K562 (cell line): ENCODE measurements around the gene HOXA4. TPM values are rescaled to one million over a fixed set of nuclear protein-coding genes. Genes with fewer than 3 reads are reported as not detected.

ENCODE experiments used
- ATAC-seq: fragments of 200-7000 bp; cut with Tn5 transposase; 3 replicates; pipeline ENCODE4 v1.9.1; 2020; ENCODE audit warnings: moderate library complexity
- BruUV-seq: library from RNA; stranded (reverse); fragments of 400-500 nt; replicated peaks from 2 replicates; lab custom pipeline; 2021; lab: Mats Ljungman, UMichigan
- CTCF ChIA-PET: fragments of 300-600 bp; formaldehyde crosslinking; extraction: SDS; loops from one replicate; lab custom pipeline; 2021; ENCODE audit warnings: low intra/inter-chr PET ratio; lab: Yijun Ruan, JAX
- POLR2A ChIA-PET: fragments of 300-600, 350-650 bp; sonication (Branson Sonifier 250); formaldehyde crosslinking; extraction: SDS; loops from one replicate; lab custom pipeline; 2021; ENCODE audit warnings: antibody characterized with exemption, inconsistent platforms; lab: Yijun Ruan, JAX
- DNase-seq, 4 experiments: peaks; one replicate each; pipeline versions ENCODE4 v3.0.0 to v3.0.0-alpha.2; 2011 to 2018; ENCODE audit warnings: low spot score in 3 of 4, mixed read lengths in 3 of 4; ENCODE audit errors: extremely low read depth in 1 of 4
- FAIRE-seq: peaks from 2 replicates; lab custom pipeline; 2011; peaks lifted over from hg19 to GRCh38; lab: Jason Lieb, UNC
- H2AFZ ChIP-seq: 2 replicates; pipeline ENCODE4 v1.6.0; 2011; ENCODE audit warnings: low read depth, low read length, control low read depth, inconsistent platforms
- H3K27ac ChIP-seq: fragments of 200-600 bp; 3 replicates; pipeline ENCODE4 v1.8.0; 2011; ENCODE audit warnings: low read depth, mild to moderate bottlenecking, control low read depth, inconsistent platforms, low read length, moderate library complexity, mixed read lengths; ENCODE audit errors: extremely low read depth
- H3K27me3 ChIP-seq, 2 experiments: fragments of 300-600 bp in 1 of 2; 2 replicates in 1 of 2; 3 replicates in 1 of 2; pipeline versions ENCODE4 v1.6.0 to v1.8.0; 2011; ENCODE audit warnings: inconsistent platforms in 2 of 2, low read length in 2 of 2, mild to moderate bottlenecking in 1 of 2, mixed read lengths in 1 of 2, moderate library complexity in 1 of 2; ENCODE audit not compliant: control insufficient read depth in 2 of 2, insufficient read depth in 2 of 2
- H3K36me3 ChIP-seq: fragments of 300-600 bp; 3 replicates; pipeline ENCODE4 v1.8.0; 2011; ENCODE audit warnings: mild to moderate bottlenecking, low read length, inconsistent platforms; ENCODE audit not compliant: control insufficient read depth, insufficient read depth
- H3K4me1 ChIP-seq, 2 experiments: fragments of 200-600 bp in 1 of 2; replicated peaks in 1 of 2; 2 replicates in 1 of 2; 3 replicates in 1 of 2; pipeline versions ENCODE4 v1.5.1 to v1.8.0; 2011; ENCODE audit warnings: inconsistent platforms in 2 of 2, low read length in 2 of 2, mild to moderate bottlenecking in 1 of 2, mixed read lengths in 1 of 2, moderate library complexity in 1 of 2; ENCODE audit not compliant: control insufficient read depth in 2 of 2, insufficient read depth in 2 of 2
- H3K4me2 ChIP-seq: 2 replicates; pipeline ENCODE4 v1.6.1; 2011; ENCODE audit warnings: low read length, control low read depth, inconsistent platforms, mixed read lengths; ENCODE audit not compliant: insufficient read depth
- H3K4me3 ChIP-seq: fragments of 200-600 bp; sonication (generic), shearing (Covaris generic); 2 replicates; pipeline ENCODE4 v1.5.1; 2016; ENCODE audit warnings: control low read depth, inconsistent platforms
- H3K79me2 ChIP-seq: fragments of 200-600 bp; 3 replicates; pipeline ENCODE4 v1.8.0; 2011; ENCODE audit warnings: low read length, inconsistent platforms; ENCODE audit not compliant: control insufficient read depth, insufficient read depth
- H3K9ac ChIP-seq, 2 experiments: 2 replicates each; pipeline versions ENCODE4 v1.6.0 to v1.6.1; 2011; ENCODE audit warnings: low read depth in 2 of 2, low read length in 2 of 2, control low read depth in 1 of 2, inconsistent platforms in 1 of 2, mild to moderate bottlenecking in 1 of 2, mixed read lengths in 1 of 2; ENCODE audit not compliant: insufficient read depth in 1 of 2
- H3K9me1 ChIP-seq: one replicate; pipeline ENCODE4 v1.6.0; 2011; ENCODE audit warnings: inconsistent platforms, mild to moderate bottlenecking, low read length, moderate library complexity; ENCODE audit not compliant: control insufficient read depth, insufficient read depth
- H3K9me3 ChIP-seq: replicated peaks from 2 replicates; pipeline ENCODE4 v1.5.1; 2011; ENCODE audit warnings: low read depth, low read length, inconsistent platforms; ENCODE audit not compliant: control insufficient read depth, insufficient read depth
- H4K20me1 ChIP-seq: replicated peaks from 2 replicates; pipeline ENCODE4 v1.6.1; 2011; ENCODE audit warnings: low read length, inconsistent platforms, mixed read lengths; ENCODE audit not compliant: control insufficient read depth, insufficient read depth
- CCNT2 ChIP-seq: IDR thresholded peaks from 2 replicates; pipeline ENCODE4 v1.6.1; 2011; ENCODE audit warnings: borderline replicate concordance, low read depth, mild to moderate bottlenecking, moderate library complexity, mixed read lengths, low read length; ENCODE audit not compliant: insufficient read length; ENCODE audit errors: extremely low read depth
- ETS2 ChIP-seq: IDR thresholded peaks from 2 replicates; pipeline ENCODE4 v1.6.1; 2016; ENCODE audit warnings: borderline replicate concordance, missing genetic modification characterization, mild to moderate bottlenecking, moderate library complexity, missing compliant biosample characterization; ENCODE audit not compliant: poor library complexity, severe bottlenecking
- GABPB2 ChIP-seq: fragments of 250-450 bp; sonication (Bioruptor Pico); conservative IDR thresholded peaks from 2 replicates; pipeline ENCODE4 v1.5.1; 2021; ENCODE audit warnings: mild to moderate bottlenecking
- GATA2 ChIP-seq: sonication (generic); formaldehyde crosslinking; IDR thresholded peaks from 2 replicates; pipeline ENCODE4 v1.4.0; 2020; ENCODE audit warnings: mild to moderate bottlenecking, missing genetic modification reagents
- GATAD2B ChIP-seq: fragments of 450-650 bp; IDR thresholded peaks from 2 replicates; pipeline ENCODE4 v1.6.1; 2017; ENCODE audit warnings: mild to moderate bottlenecking, borderline replicate concordance
- KLF16 ChIP-seq: IDR thresholded peaks from 2 replicates; pipeline ENCODE4 v1.6.1; 2016; ENCODE audit warnings: antibody characterized with exemption
- MAFF ChIP-seq: IDR thresholded peaks from 2 replicates; pipeline ENCODE4 v1.6.1; 2012; ENCODE audit warnings: low read length, improper control_type of control experiment
- NBN ChIP-seq: fragments of 450-650 bp; IDR thresholded peaks from 2 replicates; pipeline ENCODE4 v1.6.1; 2016; ENCODE audit warnings: low read depth, mild to moderate bottlenecking
- NCOA2 ChIP-seq, 2 experiments: fragments of 450-650 bp; IDR thresholded peaks; 2 replicates each; pipeline ENCODE4 v1.6.1; 2018; ENCODE audit warnings: mild to moderate bottlenecking in 2 of 2, moderate library complexity in 1 of 2; ENCODE audit not compliant: partially characterized antibody in 2 of 2
- RAD51 ChIP-seq: fragments of 450-650 bp; IDR thresholded peaks from 2 replicates; pipeline ENCODE4 v1.7.1; 2016; ENCODE audit warnings: low read depth, mild to moderate bottlenecking, borderline replicate concordance
- RBM15 ChIP-seq: fragments of 200-400 bp; formaldehyde crosslinking; IDR thresholded peaks from 2 replicates; pipeline ENCODE4 v1.6.1; 2018; ENCODE audit warnings: mild to moderate bottlenecking, low read length, moderate library complexity; ENCODE audit not compliant: insufficient read depth
- ZBED1 ChIP-seq: IDR thresholded peaks from 2 replicates; pipeline ENCODE4 v1.6.1; 2014
- ZBTB1 ChIP-seq: sonication (generic); formaldehyde crosslinking; IDR thresholded peaks from 2 replicates; pipeline ENCODE4 v1.8.1; 2023; ENCODE audit warnings: missing genetic modification reagents, low read depth, mild to moderate bottlenecking, borderline replicate concordance
- ZFPM2 ChIP-seq: fragments of 250-450 bp; sonication (Bioruptor Pico); IDR thresholded peaks from 2 replicates; pipeline ENCODE4 v1.5.1; 2022; ENCODE audit warnings: mild to moderate bottlenecking
- ZKSCAN3 ChIP-seq: fragments of 250-450 bp; sonication (Bioruptor Pico); IDR thresholded peaks from 2 replicates; pipeline ENCODE4 v1.4.0; 2020
- WGBS: fragments of 100-300 bp; shearing (Covaris generic); methylation state at CpG from one replicate; pipeline ENCODE4 v1.1.6; 2016; ENCODE audit warnings: low coverage, mixed read lengths; ENCODE audit not compliant: insufficient coverage; ENCODE audit errors: missing lambda C conversion rate; 5-methylcytosine and 5-hydroxymethylcytosine counted together
- in situ Hi-C: fragments of 300-500 bp; cut with MboI; formaldehyde crosslinking; loops from 4 replicates; pipeline ENCODE4 v1.15.0; 2018; ENCODE audit warnings: inconsistent platforms, mixed read lengths
- intact Hi-C: fragments of 100-400 bp; cut with micrococcal nuclease; formaldehyde crosslinking; loops from 2 replicates; pipeline ENCODE4 v1.14.2; 2022
- polyA plus RNA-seq, 8 experiments: library from polyadenylated mRNA; depleted of rRNA in 4 of 8; stranded (reverse) in 5 of 8; unstranded in 3 of 8; fragments of >200 nt; fragmentation: Nextera tagmentation in 2 of 8; fragmentation: Illumina TruSeq in 1 of 8; extraction: Ambion mirVana in 2 of 8; extraction: Trizol in 1 of 8; gene quantifications; 2 replicates each; pipeline versions ENCODE4 v1.2.1 to v1.2.3, GENCODE V29; 2011 to 2014; ENCODE audit warnings: inconsistent platforms in 1 of 8, missing spikeins in 1 of 8
- total RNA-seq, 7 experiments: library from RNA; depleted of rRNA in 6 of 7; stranded (reverse); fragments of >200 nt in 6 of 7; fragmentation: Illumina TruSeq in 2 of 7; extraction: Trizol in 2 of 7; gene quantifications; 2 replicates each; pipeline versions ENCODE4 v1.2.1 to v1.2.3, GENCODE V29; 2011 to 2021; ENCODE audit warnings: low replicate concordance in 1 of 7
- TF ChIP-seq, protein P1 (sequence below): fragments of 450-650 bp; IDR thresholded peaks from 2 replicates; pipeline ENCODE4 v1.6.1; 2016; ENCODE audit warnings: low read depth

Gene HOXA4
- total and polyA plus RNA-seq, 9 of the 15 experiments (the other 6 are each of a cell fraction or from before 2014, with no cell fraction given) = not detected

DNA sequence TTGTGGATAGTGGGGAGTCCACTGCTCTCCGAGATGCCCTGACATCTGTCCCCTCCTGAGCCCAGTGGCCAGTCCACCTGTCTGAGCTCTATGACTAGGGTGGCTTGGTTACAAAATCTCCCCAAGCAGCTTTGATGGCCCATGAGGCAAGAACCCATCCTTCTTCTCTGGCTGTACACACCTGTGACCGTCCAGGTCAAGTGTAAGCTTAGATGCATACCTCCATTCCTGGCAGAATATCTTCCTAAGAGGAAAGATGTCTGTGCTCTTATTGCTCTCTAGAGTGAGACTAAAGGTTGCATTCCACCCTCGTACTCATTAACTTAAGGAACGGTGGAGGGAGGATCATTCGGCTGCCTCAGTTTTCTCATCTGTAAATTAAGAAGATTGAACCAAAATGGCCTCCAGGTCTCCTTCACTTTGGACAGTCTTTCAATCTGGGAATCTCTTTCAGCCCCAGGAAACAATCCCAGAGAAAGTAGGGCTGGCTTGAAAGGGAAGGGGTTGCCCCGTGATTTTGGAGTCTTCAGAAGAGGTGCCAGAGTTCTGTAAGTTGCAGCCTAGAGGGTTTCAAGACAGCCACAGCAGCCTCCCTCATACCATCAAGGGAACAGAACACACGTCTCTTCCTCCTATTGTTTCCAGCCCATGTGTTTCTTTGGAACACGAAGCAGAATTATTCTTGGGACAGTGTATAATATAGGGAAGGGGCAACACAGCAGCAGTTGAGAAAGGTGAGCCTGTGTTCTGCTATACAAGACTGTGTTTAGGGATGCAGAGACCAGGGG is 5.5 kb downstream of the HOXA4 start:
- in situ Hi-C loops = loop anchor here (5.0 kb wide), 1 partner anchor 48 kb away; no protein-coding TSS in a partner anchor
- Histone ChIP-seq H3K79me2 (no peaks in the 10 kb centered on the region), H3K27me3 (peaks cover 24 to 61% of the 10 kb centered on the region in 2 experiments; a peak in 4 of 5 replicates), H2AFZ (no peak overlapping the region), H3K9me1 (no peaks in the 10 kb centered on the region), H3K9ac (no peak overlapping the region), H3K27ac (no peak overlapping the region), H3K4me2 (no peak overlapping the region), H3K4me3 (no peak overlapping the region), H3K36me3 (no peaks in the 10 kb centered on the region), H3K9me3 (no peaks in the 10 kb centered on the region), H3K4me1 (no peaks in the 10 kb centered on the region), H4K20me1 (no peaks in the 10 kb centered on the region; the same call in none of the 2 replicates)
- 2% methylated on average over 8 of the region's 8 CpGs for WGBS
- DNase-seq = no peak
- no TSS peak for BruUV-seq
- FAIRE-seq = no peak
- ChIA-PET POLR2A (no interaction called here), CTCF (no interaction called here)
- ATAC-seq = no peak
- intact Hi-C loops = no loop called here
- TF ChIP-seq, protein P1, sequence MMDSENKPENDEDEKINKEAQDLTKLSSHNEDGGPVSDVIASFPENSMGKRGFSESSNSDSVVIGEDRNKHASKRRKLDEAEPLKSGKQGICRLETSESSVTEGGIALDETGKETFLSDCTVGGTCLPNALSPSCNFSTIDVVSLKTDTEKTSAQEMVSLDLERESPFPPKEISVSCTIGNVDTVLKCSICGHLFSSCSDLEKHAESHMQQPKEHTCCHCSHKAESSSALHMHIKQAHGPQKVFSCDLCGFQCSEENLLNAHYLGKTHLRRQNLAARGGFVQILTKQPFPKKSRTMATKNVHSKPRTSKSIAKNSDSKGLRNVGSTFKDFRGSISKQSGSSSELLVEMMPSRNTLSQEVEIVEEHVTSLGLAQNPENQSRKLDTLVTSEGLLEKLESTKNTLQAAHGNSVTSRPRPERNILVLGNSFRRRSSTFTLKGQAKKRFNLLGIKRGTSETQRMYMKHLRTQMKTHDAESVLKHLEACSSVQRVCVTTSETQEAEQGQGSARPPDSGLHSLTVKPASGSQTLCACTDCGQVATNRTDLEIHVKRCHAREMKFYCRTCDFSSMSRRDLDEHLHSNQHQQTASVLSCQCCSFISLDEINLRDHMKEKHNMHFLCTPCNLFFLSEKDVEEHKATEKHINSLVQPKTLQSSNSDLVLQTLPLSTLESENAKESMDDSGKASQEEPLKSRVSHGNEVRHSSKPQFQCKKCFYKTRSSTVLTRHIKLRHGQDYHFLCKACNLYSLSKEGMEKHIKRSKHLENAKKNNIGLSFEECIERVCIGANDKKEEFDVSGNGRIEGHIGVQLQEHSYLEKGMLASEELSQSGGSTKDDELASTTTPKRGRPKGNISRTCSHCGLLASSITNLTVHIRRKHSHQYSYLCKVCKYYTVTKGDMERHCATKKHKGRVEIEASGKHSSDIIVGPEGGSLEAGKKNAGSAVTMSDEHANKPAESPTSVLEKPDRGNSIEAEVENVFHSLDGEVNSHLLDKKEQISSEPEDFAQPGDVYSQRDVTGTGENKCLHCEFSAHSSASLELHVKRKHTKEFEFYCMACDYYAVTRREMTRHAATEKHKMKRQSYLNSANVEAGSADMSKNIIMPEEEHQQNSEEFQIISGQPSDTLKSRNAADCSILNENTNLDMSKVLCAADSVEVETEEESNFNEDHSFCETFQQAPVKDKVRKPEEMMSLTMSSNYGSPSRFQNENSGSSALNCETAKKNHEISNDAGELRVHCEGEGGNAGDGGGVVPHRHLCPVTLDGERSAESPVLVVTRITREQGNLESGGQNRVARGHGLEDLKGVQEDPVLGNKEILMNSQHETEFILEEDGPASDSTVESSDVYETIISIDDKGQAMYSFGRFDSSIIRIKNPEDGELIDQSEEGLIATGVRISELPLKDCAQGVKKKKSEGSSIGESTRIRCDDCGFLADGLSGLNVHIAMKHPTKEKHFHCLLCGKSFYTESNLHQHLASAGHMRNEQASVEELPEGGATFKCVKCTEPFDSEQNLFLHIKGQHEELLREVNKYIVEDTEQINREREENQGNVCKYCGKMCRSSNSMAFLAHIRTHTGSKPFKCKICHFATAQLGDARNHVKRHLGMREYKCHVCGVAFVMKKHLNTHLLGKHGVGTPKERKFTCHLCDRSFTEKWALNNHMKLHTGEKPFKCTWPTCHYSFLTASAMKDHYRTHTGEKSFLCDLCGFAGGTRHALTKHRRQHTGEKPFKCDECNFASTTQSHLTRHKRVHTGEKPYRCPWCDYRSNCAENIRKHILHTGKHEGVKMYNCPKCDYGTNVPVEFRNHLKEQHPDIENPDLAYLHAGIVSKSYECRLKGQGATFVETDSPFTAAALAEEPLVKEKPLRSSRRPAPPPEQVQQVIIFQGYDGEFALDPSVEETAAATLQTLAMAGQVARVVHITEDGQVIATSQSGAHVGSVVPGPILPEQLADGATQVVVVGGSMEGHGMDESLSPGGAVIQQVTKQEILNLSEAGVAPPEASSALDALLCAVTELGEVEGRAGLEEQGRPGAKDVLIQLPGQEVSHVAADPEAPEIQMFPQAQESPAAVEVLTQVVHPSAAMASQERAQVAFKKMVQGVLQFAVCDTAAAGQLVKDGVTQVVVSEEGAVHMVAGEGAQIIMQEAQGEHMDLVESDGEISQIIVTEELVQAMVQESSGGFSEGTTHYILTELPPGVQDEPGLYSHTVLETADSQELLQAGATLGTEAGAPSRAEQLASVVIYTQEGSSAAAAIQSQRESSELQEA = no peak
- TF ChIP-seq ZBED1 (no peak), ZFPM2 (no peak), RAD51 (no peak), NCOA2 (IDR thresholded peaks at IDR 0.05; ENCODE audit: partially characterized antibody in 2 of 2) (no peak), ZKSCAN3 (CRISPR knock-in tag) (no peak), GATAD2B (no peak), CCNT2 (no peak), GATA2 (CRISPR knock-in tag) (no peak), ETS2 (tag) (no peak), ZBTB1 (CRISPR knock-in tag) (no peak), MAFF (no peak), RBM15 (no peak), KLF16 (no peak), NBN (no peak), GABPB2 (CRISPR knock-in tag) (no peak)
